Panc1 (cell line): ENCODE measurements around the gene PCMTD2.

Experiments
- POLR2AphosphoS5 ChIP-seq: IDR thresholded peaks from 2 replicates; pipeline ENCODE4 v1.6.1; 2012; ENCODE audit warnings: mild to moderate bottlenecking, low read depth, low read length, moderate library complexity
- SIN3A ChIP-seq: IDR thresholded peaks from 2 replicates; pipeline ENCODE4 v1.6.1; 2012; ENCODE audit warnings: low read depth, mild to moderate bottlenecking, low read length, moderate library complexity, borderline replicate concordance; ENCODE audit not compliant: insufficient read depth
- TCF7L2 ChIP-seq: IDR thresholded peaks from 2 replicates; pipeline ENCODE4 v1.6.1; 2011; ENCODE audit warnings: mild to moderate bottlenecking, low read depth, low read length, inconsistent platforms
- TF ChIP-seq, protein P1 (sequence below): fragments of 450-650 bp; IDR thresholded peaks from 2 replicates; pipeline ENCODE4 v1.5.1; 2017; ENCODE audit warnings: mild to moderate bottlenecking
- TF ChIP-seq, protein P2 (sequence below), 2 experiments: IDR thresholded peaks; 2 replicates each; pipeline ENCODE4 v1.6.1; 2011 to 2012; ENCODE audit warnings: low read depth in 2 of 2, control low read depth in 1 of 2, low read length in 1 of 2, mild to moderate bottlenecking in 1 of 2, moderate library complexity in 1 of 2; ENCODE audit not compliant: insufficient read depth in 1 of 2

DNA sequence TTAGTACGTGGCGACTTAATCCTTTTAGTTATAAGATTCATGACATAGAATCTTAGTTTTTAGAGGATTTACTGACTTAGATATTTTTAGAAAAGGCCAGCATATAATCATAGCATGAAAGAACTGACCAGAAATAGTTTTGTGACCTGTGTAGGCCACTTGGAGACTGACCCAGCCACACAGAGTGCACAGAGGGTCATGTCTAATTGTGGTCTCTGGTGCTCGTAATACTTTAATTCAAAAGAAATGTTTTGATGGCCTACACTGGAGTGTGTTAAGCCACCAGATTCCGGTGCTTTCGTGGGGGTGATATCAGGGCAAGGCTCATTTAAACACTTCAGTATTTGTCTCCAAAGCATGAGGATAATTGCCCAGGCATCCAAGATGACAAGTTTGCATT, 11.4 kb downstream of the PCMTD2 start:
- TF ChIP-seq, protein P1, sequence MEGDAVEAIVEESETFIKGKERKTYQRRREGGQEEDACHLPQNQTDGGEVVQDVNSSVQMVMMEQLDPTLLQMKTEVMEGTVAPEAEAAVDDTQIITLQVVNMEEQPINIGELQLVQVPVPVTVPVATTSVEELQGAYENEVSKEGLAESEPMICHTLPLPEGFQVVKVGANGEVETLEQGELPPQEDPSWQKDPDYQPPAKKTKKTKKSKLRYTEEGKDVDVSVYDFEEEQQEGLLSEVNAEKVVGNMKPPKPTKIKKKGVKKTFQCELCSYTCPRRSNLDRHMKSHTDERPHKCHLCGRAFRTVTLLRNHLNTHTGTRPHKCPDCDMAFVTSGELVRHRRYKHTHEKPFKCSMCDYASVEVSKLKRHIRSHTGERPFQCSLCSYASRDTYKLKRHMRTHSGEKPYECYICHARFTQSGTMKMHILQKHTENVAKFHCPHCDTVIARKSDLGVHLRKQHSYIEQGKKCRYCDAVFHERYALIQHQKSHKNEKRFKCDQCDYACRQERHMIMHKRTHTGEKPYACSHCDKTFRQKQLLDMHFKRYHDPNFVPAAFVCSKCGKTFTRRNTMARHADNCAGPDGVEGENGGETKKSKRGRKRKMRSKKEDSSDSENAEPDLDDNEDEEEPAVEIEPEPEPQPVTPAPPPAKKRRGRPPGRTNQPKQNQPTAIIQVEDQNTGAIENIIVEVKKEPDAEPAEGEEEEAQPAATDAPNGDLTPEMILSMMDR, result no peak
- no peak for TF ChIP-seq POLR2AphosphoS5
- TF ChIP-seq, protein P2, sequence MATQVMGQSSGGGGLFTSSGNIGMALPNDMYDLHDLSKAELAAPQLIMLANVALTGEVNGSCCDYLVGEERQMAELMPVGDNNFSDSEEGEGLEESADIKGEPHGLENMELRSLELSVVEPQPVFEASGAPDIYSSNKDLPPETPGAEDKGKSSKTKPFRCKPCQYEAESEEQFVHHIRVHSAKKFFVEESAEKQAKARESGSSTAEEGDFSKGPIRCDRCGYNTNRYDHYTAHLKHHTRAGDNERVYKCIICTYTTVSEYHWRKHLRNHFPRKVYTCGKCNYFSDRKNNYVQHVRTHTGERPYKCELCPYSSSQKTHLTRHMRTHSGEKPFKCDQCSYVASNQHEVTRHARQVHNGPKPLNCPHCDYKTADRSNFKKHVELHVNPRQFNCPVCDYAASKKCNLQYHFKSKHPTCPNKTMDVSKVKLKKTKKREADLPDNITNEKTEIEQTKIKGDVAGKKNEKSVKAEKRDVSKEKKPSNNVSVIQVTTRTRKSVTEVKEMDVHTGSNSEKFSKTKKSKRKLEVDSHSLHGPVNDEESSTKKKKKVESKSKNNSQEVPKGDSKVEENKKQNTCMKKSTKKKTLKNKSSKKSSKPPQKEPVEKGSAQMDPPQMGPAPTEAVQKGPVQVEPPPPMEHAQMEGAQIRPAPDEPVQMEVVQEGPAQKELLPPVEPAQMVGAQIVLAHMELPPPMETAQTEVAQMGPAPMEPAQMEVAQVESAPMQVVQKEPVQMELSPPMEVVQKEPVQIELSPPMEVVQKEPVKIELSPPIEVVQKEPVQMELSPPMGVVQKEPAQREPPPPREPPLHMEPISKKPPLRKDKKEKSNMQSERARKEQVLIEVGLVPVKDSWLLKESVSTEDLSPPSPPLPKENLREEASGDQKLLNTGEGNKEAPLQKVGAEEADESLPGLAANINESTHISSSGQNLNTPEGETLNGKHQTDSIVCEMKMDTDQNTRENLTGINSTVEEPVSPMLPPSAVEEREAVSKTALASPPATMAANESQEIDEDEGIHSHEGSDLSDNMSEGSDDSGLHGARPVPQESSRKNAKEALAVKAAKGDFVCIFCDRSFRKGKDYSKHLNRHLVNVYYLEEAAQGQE (IDR thresholded peaks at IDR 0.05; ENCODE audit: insufficient read depth in 1 of 2, low read depth in 2 of 2, low read length in 1 of 2), result no peak
- TF ChIP-seq TCF7L2, result no peak
- TF ChIP-seq SIN3A, result no peak
